Measurements from ENCODE around the gene IDE. TPM values are rescaled to one million over a fixed set of nuclear protein-coding genes. Genes with fewer than 3 reads are reported as not detected.

The IDE gene
- total and polyA plus RNA-seq, 2 donors (not counting 3 experiments of a cell fraction or from before 2014, with no cell fraction given): 10.7 to 52.6 TPM

DNA sequence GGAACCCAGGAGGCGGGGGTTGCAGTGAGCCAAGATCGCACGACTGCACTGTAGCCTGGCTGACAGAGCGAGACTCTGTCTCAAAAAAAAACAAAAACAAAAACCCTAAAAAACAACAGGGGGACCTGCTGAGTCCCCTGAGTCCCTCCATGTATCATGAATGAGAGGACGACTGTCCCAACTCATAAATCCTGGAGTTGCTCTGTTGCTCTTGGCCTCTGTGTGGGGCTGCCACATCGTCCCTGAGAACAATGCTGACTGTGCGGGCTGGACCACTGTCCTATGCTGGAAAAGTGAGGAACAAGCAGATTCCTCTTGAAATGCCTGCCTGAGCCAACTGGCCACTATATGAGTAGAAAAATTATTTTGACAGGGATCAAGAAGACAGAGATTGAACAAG, 122.5 kb downstream of the IDE start:
- BruUV-seq (replicated peaks): no TSS peak
- POLR2A ChIA-PET: no interaction called here
- Histone ChIP-seq H3K36me3 (ENCODE audit: control insufficient read depth in 2 of 2, extremely low read depth in 1 of 2, insufficient read depth in 2 of 2, low read length in 2 of 2) (peaks cover 11 to 20% of the 10 kb centered on the region in 2 experiments), H2AFZ (ENCODE audit: low read depth, low read length) (no peak overlapping the region), H4K20me1 (replicated peaks; ENCODE audit: control insufficient read depth, extremely low read depth, insufficient read depth, low read length) (no peaks in the 10 kb centered on the region), H3K4me1 (ENCODE audit: control insufficient read depth, extremely low read depth, insufficient read depth, low read length) (no peaks in the 10 kb centered on the region), H3K9me3 (replicated peaks; ENCODE audit: control insufficient read depth, insufficient read depth, low read length) (no peaks in the 10 kb centered on the region), H3K9ac (replicated peaks; ENCODE audit: extremely low read depth, insufficient read depth, low read length) (no peak overlapping the region), H3K4me2 (ENCODE audit: insufficient read depth, low read length) (no peak overlapping the region), H3K4me3 (replicated peaks in 1 of 3; ENCODE audit: insufficient read depth in 1 of 3, low read depth in 1 of 3, low read length in 3 of 3) (no peak overlapping the region), H3K9me1 (replicated peaks; ENCODE audit: control insufficient read depth, extremely low read depth, insufficient read depth, low read length) (no peaks in the 10 kb centered on the region), H3K79me2 (ENCODE audit: control insufficient read depth, insufficient read depth, low read length) (no peaks in the 10 kb centered on the region), H3K27ac (ENCODE audit: insufficient read depth, low read depth, low read length) (no peak overlapping the region), H3K27me3 (ENCODE audit: control insufficient read depth in 2 of 2, insufficient read depth in 2 of 2, low read length in 2 of 2) (no peaks in the 10 kb centered on the region)
- TF ChIP-seq POLR2AphosphoS5 (IDR thresholded peaks at IDR 0.05; ENCODE audit: insufficient read depth, low read depth, low read length) (no peak), MYC (IDR thresholded peaks at IDR 0.05; ENCODE audit: low read depth, low read length) (no peak), FOS (IDR thresholded peaks at IDR 0.05; ENCODE audit: borderline replicate concordance, insufficient read depth, low read length) (no peak), GATA2 (IDR thresholded peaks at IDR 0.05; ENCODE audit: insufficient read depth, insufficient read length, low read depth, low read length) (no peak)
- no peak for DNase-seq (ENCODE audit: low read depth, low spot score)
- dilution Hi-C loops (cut with MboI; ENCODE audit: extremely low pct_ligation_motif_present, low sequenced_read_pairs) (no loop called here), intact Hi-C loops (cut with micrococcal nuclease) (no loop called here)
- CTCF ChIA-PET: interaction anchor here (0.9 kb wide), 1 partner anchor 27 kb away, joined by 4 read pairs; no protein-coding TSS in a partner anchor
- no peak for FAIRE-seq

DNA sequence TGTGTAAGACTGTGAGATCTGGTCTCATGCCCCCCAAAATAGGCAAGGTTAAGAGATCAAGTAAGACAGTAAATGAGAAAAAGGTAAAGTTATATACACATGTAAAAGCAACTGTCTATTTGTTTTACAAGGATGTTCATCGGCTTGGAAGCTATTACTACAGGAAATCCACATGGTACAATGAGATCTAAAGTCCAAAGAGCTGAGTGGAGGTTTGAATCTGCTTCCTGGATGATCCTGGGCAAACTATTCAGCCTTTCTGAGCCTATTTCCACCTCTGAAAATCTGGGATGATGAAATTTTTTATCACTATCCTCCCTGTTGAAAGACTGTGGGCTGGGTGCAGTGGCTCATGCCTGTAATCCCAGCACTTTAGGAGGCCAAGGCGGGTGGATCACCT, 123.0 kb downstream of the IDE start:
- Histone ChIP-seq H3K4me1 (ENCODE audit: control insufficient read depth, extremely low read depth, insufficient read depth, low read length) (no peaks in the 10 kb centered on the region), H3K9me1 (replicated peaks; ENCODE audit: control insufficient read depth, extremely low read depth, insufficient read depth, low read length) (no peaks in the 10 kb centered on the region), H3K9me3 (replicated peaks; ENCODE audit: control insufficient read depth, insufficient read depth, low read length) (no peaks in the 10 kb centered on the region), H3K27ac (ENCODE audit: insufficient read depth, low read depth, low read length) (no peak overlapping the region), H3K4me3 (replicated peaks in 1 of 3; ENCODE audit: insufficient read depth in 1 of 3, low read depth in 1 of 3, low read length in 3 of 3) (no peak overlapping the region), H3K9ac (replicated peaks; ENCODE audit: extremely low read depth, insufficient read depth, low read length) (no peak overlapping the region), H3K4me2 (ENCODE audit: insufficient read depth, low read length) (no peak overlapping the region), H3K79me2 (ENCODE audit: control insufficient read depth, insufficient read depth, low read length) (no peaks in the 10 kb centered on the region), H3K27me3 (ENCODE audit: control insufficient read depth in 2 of 2, insufficient read depth in 2 of 2, low read length in 2 of 2) (no peaks in the 10 kb centered on the region), H3K36me3 (ENCODE audit: control insufficient read depth in 2 of 2, extremely low read depth in 1 of 2, insufficient read depth in 2 of 2, low read length in 2 of 2) (peaks cover 10 to 20% of the 10 kb centered on the region in 2 experiments), H2AFZ (ENCODE audit: low read depth, low read length) (no peak overlapping the region), H4K20me1 (replicated peaks; ENCODE audit: control insufficient read depth, extremely low read depth, insufficient read depth, low read length) (no peaks in the 10 kb centered on the region)
- FAIRE-seq (no peak), DNase-seq (ENCODE audit: low read depth, low spot score) (no peak)
- intact Hi-C loops (cut with micrococcal nuclease): no loop called here
- ChIA-PET CTCF (interaction anchor here (0.9 kb wide), 1 partner anchor 28 kb away, joined by 4 read pairs; no protein-coding TSS in a partner anchor), POLR2A (interaction anchor here (1.0 kb wide), 1 partner anchor 13 kb away, joined by 7 read pairs; no protein-coding TSS in a partner anchor)
- TF ChIP-seq POLR2AphosphoS5 (IDR thresholded peaks at IDR 0.05; ENCODE audit: insufficient read depth, low read depth, low read length) (no peak), MYC (IDR thresholded peaks at IDR 0.05; ENCODE audit: low read depth, low read length) (no peak), POLR2A (IDR thresholded peaks at IDR 0.05; ENCODE audit: low read depth, low read length) (no peak), JUN (IDR thresholded peaks at IDR 0.05; ENCODE audit: borderline replicate concordance, insufficient read depth, insufficient read length, low read depth) (no peak)
- dilution Hi-C loops (cut with MboI; ENCODE audit: extremely low pct_ligation_motif_present, low sequenced_read_pairs): no loop called here
- BruUV-seq (replicated peaks): no TSS peak
